ENCODE measurements around the gene SAP30.

DNA sequence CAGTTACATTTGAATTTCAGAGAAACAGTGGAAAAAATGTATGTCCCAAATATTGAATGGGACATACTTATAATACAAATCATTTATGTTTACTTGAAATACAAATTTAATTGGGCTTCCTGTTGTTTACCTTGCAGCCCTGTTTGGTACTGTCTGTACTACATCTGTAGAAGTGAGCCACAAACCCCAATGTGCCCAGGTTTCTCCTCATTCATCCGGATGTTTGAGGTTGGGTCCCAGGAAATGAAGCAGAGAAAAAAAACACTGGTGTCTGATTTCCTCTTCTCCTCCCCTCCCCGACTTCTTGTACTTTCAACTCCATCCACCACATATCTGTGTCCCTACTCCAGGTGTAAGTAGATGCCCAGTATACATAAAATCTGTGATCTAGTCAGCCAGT lies 55.3 kb downstream of the SAP30 start:
- TF ChIP-seq EZH2 (IDR thresholded peaks at IDR 0.05; ENCODE audit: insufficient read depth, poor library complexity, severe bottlenecking) (no peak), EZH2phosphoT487 (IDR thresholded peaks at IDR 0.05; ENCODE audit: insufficient read depth, low read depth) (no peak)
